ENCODE results near the gene KAT6B.

- TF ChIP-seq CTCF (IDR thresholded peaks at IDR 0.05): no peak
- no peak for TF ChIP-seq EZH2 (IDR thresholded peaks at IDR 0.05; ENCODE audit: borderline replicate concordance, insufficient read depth, low read depth, low read length, poor library complexity, severe bottlenecking)
Measured at GRCh38 chr10:74901301-74901700, 74.9 kb downstream of the KAT6B start.
